Activated CD8-positive, alpha-beta memory T cell treated with anti-CD3 and anti-CD28 coated beads, Interleukin-2, amount 10 ng/mL, durations not matched to agents 7 days and 5 days (primary cell): ENCODE results near the gene UGT1A3. TPM values are rescaled to one million over a fixed set of nuclear protein-coding genes. Genes with fewer than 3 reads are reported as not detected.

Experiments used
- ATAC-seq: fragments of 150-1000 bp; cut with Tn5 transposase; one replicate; pipeline ENCODE4 v1.10.0; 2021; ENCODE audit warnings: moderate library complexity
- CTCF ChIA-PET: fragments of 350-600 bp; sonication (Branson Sonifier 250); formaldehyde crosslinking; loops from one replicate; lab custom pipeline; 2021; ENCODE audit warnings: antibody characterized with exemption; lab: Charles Lee
- DNase-seq: peaks from one replicate; pipeline ENCODE4 v3.0.0-alpha.2; 2020
- H3K27ac Mint-ChIP-seq: one replicate; pipeline ENCODE4 v1.8.0; 2021; ENCODE audit warnings: mild to moderate bottlenecking, mixed read lengths
- H3K27me3 Mint-ChIP-seq: one replicate; pipeline ENCODE4 v1.8.0; 2021; ENCODE audit warnings: mixed read lengths
- H3K36me3 Mint-ChIP-seq: one replicate; pipeline ENCODE4 v1.8.0; 2021; ENCODE audit warnings: mild to moderate bottlenecking, mixed read lengths
- H3K4me1 Mint-ChIP-seq: one replicate; pipeline ENCODE4 v1.8.0; 2021; ENCODE audit warnings: mixed read lengths
- H3K4me3 Mint-ChIP-seq: one replicate; pipeline ENCODE4 v1.8.0; 2021; ENCODE audit warnings: mild to moderate bottlenecking, moderate library complexity, mixed read lengths
- H3K9me3 Mint-ChIP-seq: one replicate; pipeline ENCODE4 v1.8.0; 2022; ENCODE audit warnings: low read depth, mixed read lengths
- total RNA-seq, 2 experiments: library from RNA; stranded (reverse); gene quantifications; one replicate each; pipeline ENCODE4 v1.2.3, GENCODE V29; 2021

Gene UGT1A3
- total RNA-seq, 2 experiments from 2014 or later = not detected

- ATAC-seq = no peak
- H3K4me1 Mint-ChIP-seq = peaks cover 12% of the 10 kb centered on the region
- H3K4me3 Mint-ChIP-seq = no peak overlapping the region
- CTCF ChIA-PET = no interaction called here
- H3K36me3 Mint-ChIP-seq = no peaks in the 10 kb centered on the region
- no peaks in the 10 kb centered on the region for H3K9me3 Mint-ChIP-seq
- peaks cover 2% of the 10 kb centered on the region for H3K27me3 Mint-ChIP-seq
- no peak overlapping the region for H3K27ac Mint-ChIP-seq
- no peak for DNase-seq
Observed at GRCh38 chr2:233799716-233800115, 70.9 kb downstream of the UGT1A3 start.

- no peak for ATAC-seq
- peaks cover 12% of the 10 kb centered on the region for H3K4me1 Mint-ChIP-seq
- no peak overlapping the region for H3K4me3 Mint-ChIP-seq
- no peaks in the 10 kb centered on the region for H3K9me3 Mint-ChIP-seq
- H3K36me3 Mint-ChIP-seq = no peaks in the 10 kb centered on the region
- peaks cover 7% of the 10 kb centered on the region for H3K27me3 Mint-ChIP-seq
- peak; percentile 31 for DNase-seq
- CTCF ChIA-PET = no interaction called here
- no peak overlapping the region for H3K27ac Mint-ChIP-seq
Observed at GRCh38 chr2:233800208-233800607, 71.4 kb downstream of the UGT1A3 start.

- Mint-ChIP-seq H3K4me1 (peaks cover 12% of the 10 kb centered on the region), H3K9me3 (no peaks in the 10 kb centered on the region), H3K27me3 (peaks cover 17% of the 10 kb centered on the region), H3K4me3 (no peak overlapping the region), H3K36me3 (no peaks in the 10 kb centered on the region), H3K27ac (no peak overlapping the region)
- peak; percentile 76 for ATAC-seq
- peak; percentile 59 for DNase-seq
- CTCF ChIA-PET = no interaction called here
Observed at GRCh38 chr2:233801357-233802131, 72.7 kb downstream of the UGT1A3 start.

- Mint-ChIP-seq H3K27me3 (peaks cover 17% of the 10 kb centered on the region), H3K27ac (no peak overlapping the region), H3K4me1 (peaks cover 12% of the 10 kb centered on the region), H3K36me3 (no peaks in the 10 kb centered on the region), H3K4me3 (no peak overlapping the region), H3K9me3 (no peaks in the 10 kb centered on the region)
- DNase-seq = no peak
- no peak for ATAC-seq
- CTCF ChIA-PET = no interaction called here
Observed at GRCh38 chr2:233802132-233802815, 73.4 kb downstream of the UGT1A3 start.

DNA sequence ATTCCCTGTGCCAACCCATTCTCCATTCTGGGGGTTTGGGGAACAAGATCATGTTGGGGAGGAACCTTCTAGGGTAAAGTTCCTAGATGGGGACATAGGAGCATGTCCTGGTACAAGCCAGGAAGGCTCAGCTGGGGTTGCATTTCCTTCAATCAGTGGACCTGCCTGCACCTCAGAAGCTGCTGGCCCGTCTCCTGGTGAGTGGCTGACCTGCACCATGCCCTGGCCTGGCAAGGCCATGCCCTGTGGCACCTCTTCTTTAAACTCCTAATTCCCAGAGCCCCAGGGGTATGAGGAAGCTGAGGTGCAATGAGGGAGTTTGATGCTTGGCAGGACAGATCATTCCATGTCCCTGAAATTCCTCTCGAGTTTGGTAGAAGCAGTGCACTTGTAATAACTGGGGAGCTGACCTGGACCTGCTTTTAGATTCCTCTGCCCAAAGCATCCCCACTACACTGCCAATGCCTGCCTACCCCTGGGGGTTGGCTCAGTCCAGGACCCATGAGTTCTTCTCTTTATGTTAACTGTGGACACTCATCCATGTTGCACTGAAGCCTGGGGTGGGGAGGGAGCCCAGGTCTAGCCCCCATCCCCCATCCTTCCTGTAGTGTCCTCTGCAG is 74.6 kb downstream of the UGT1A3 start:
- H3K36me3 Mint-ChIP-seq = no peaks in the 10 kb centered on the region
- peaks cover 12% of the 10 kb centered on the region for H3K4me1 Mint-ChIP-seq
- peaks cover 21% of the 10 kb centered on the region for H3K27me3 Mint-ChIP-seq
- DNase-seq = peak; percentile 22
- CTCF ChIA-PET = no interaction called here
- H3K4me3 Mint-ChIP-seq = no peak overlapping the region
- no peaks in the 10 kb centered on the region for H3K9me3 Mint-ChIP-seq
- H3K27ac Mint-ChIP-seq = no peak overlapping the region
- ATAC-seq = no peak

DNA sequence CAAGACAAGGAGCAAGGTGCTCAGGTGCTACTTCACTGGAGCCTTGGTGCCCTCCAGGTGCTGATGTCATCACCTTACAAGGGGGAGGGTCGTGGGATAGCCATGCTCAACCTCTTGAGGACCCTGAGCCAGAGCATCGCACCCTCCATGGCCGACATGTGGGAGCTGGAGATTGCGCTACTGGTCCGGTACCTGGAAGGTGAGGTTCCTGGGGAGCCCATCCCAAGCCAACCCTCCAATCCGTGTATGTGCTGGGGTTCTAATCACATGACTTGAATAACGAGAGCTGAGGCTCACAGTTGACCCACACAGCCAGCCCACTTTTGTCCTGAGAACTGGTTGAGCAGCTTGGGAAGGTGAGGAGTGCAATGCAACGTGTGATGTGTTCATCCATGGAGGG is 75.2 kb downstream of the UGT1A3 start:
- ATAC-seq (no peak), DNase-seq (peak; percentile 25)
- no peak overlapping the region for H3K4me3 Mint-ChIP-seq
- H3K9me3 Mint-ChIP-seq = no peaks in the 10 kb centered on the region
- H3K36me3 Mint-ChIP-seq = no peaks in the 10 kb centered on the region
- H3K27ac Mint-ChIP-seq = no peak overlapping the region
- CTCF ChIA-PET = no interaction called here
- H3K27me3 Mint-ChIP-seq = peaks cover 23% of the 10 kb centered on the region
- H3K4me1 Mint-ChIP-seq = peaks cover 12% of the 10 kb centered on the region

DNA sequence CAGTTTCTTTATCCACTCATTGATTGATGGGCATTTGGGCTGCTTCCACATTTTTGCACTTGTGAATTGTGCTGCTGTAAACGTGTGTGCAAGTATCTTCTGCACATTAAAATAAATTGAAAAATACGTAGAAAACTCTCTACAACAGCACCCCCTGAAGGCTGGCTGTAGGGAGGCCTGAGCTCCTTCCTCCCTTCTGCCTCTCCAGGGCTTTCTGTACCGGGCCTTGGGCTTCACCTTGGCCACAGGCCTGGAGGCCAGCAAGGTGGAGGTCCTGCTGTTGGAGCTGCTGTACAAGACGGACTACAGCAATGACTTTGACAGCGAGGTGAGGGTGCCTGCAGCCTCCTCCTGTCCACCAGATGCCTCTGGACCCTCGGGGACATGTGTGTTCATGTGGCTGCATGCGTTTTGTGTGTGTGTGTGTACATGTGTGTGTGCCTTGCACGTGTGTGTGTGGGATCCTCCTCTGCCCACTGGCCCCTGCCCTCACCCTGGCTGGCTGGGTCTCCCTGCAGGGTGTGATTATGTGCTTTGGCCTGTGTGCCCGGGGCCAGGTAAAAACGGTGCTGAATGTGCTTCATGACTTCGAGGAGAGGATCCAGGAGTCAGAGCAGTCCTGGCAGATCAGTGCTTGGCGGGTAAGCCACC is 78.5 kb downstream of the UGT1A3 start:
- DNase-seq = peak; percentile 31
- no peak overlapping the region for H3K27ac Mint-ChIP-seq
- CTCF ChIA-PET = no interaction called here

DNA sequence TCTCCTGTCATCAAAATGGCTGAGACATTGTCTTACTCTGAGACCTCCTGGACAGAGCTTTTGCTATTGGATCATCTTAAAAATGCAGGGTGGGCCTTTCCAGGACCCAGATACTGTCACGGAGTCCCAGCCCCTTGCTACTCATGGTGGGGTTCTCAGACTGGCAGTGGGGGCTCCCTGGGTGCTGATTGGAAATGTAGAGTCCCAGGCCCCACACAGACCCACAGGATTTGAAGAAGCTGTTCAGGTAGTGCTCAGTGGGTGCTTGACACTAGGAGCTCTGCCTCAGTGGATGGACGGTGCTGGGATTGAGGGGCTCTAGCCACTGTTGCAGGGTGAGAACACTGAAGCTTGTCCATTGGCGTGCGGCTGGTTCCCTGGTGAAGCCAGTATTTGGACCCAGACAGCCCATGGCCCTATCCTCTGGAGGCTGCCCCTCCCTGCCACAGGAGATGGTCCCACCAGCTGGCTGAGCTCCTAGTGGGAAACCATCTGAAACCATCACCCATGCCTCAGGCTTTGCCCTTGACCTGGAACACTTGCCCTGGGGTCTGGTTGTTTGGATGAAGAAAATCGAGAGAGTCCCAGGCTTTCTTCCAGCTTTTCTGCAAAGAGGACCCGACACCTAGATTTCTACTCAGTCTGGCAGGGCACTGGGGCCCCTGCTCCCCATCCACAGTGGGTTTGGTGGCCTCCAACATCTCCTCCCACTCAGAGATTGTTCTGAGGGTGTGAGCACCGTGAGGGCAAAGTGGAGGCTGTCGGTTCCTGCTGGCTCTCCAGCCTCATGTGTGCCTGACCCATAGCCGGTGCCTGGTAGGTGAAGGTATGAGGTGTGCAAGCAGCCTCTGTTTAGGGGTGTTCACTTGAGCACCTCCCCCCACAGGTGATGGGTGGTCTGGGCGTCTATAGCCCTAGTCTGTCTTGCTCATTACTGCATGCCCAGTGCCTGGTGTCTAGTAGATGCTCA is 79.4 kb downstream of the UGT1A3 start:
- H3K4me3 Mint-ChIP-seq = no peak overlapping the region
- H3K27me3 Mint-ChIP-seq = peaks cover 32% of the 10 kb centered on the region
- H3K4me1 Mint-ChIP-seq = no peaks in the 10 kb centered on the region
- DNase-seq = peak; percentile 26
- CTCF ChIA-PET = no interaction called here
- ATAC-seq = no peak
- no peaks in the 10 kb centered on the region for H3K36me3 Mint-ChIP-seq
- no peaks in the 10 kb centered on the region for H3K9me3 Mint-ChIP-seq
- no peak overlapping the region for H3K27ac Mint-ChIP-seq

More for the DNA sequence above, 78.5 kb downstream of the UGT1A3 start:
- no peak for ATAC-seq
- H3K36me3 Mint-ChIP-seq = no peaks in the 10 kb centered on the region
- H3K27me3 Mint-ChIP-seq = peaks cover 32% of the 10 kb centered on the region
- no peak overlapping the region for H3K4me3 Mint-ChIP-seq
- no peaks in the 10 kb centered on the region for H3K4me1 Mint-ChIP-seq
- no peaks in the 10 kb centered on the region for H3K9me3 Mint-ChIP-seq

DNA sequence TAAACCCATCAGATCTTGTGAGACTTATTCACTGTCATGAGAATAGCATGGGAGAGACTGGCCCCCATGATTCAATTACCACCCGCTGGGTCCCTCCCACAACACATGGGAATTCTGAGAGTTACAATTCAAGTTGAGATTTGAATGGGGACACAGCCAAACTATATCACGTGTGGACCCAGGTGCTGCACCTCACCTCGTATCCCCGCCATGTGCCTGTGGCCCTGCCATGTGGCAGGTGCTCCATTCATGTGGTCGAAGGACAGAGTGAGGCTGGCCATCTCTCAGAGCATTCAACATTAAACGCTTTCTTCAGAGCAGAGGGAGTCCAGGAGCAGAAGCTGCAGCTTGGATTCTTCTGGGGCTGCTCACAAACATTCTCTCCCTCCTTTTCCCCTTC is 81.5 kb downstream of the UGT1A3 start:
- H3K4me1 Mint-ChIP-seq = no peaks in the 10 kb centered on the region
- no peaks in the 10 kb centered on the region for H3K9me3 Mint-ChIP-seq

GRCh38 chr2:233811087-233811486 is 82.2 kb downstream of the UGT1A3 start:
- ATAC-seq (no peak), DNase-seq (no peak)
- Mint-ChIP-seq H3K4me1 (no peaks in the 10 kb centered on the region), H3K27ac (no peak overlapping the region), H3K4me3 (no peak overlapping the region), H3K9me3 (no peaks in the 10 kb centered on the region), H3K27me3 (peaks cover 35% of the 10 kb centered on the region), H3K36me3 (no peaks in the 10 kb centered on the region)
- CTCF ChIA-PET = no interaction called here

More for the DNA sequence above, 81.5 kb downstream of the UGT1A3 start:
- DNase-seq (no peak), ATAC-seq (no peak)
- H3K4me3 Mint-ChIP-seq = no peak overlapping the region
- no peaks in the 10 kb centered on the region for H3K36me3 Mint-ChIP-seq
- H3K27me3 Mint-ChIP-seq = peaks cover 37% of the 10 kb centered on the region
- H3K27ac Mint-ChIP-seq = no peak overlapping the region
- CTCF ChIA-PET = no interaction called here

GRCh38 chr2:233811732-233812131 is 82.9 kb downstream of the UGT1A3 start:
- no peaks in the 10 kb centered on the region for H3K36me3 Mint-ChIP-seq
- ATAC-seq (no peak), DNase-seq (no peak)
- no peaks in the 10 kb centered on the region for H3K9me3 Mint-ChIP-seq
- no peaks in the 10 kb centered on the region for H3K4me1 Mint-ChIP-seq
- H3K4me3 Mint-ChIP-seq = no peak overlapping the region
- H3K27me3 Mint-ChIP-seq = peaks cover 36% of the 10 kb centered on the region
- CTCF ChIA-PET = no interaction called here
- H3K27ac Mint-ChIP-seq = no peak overlapping the region

- Mint-ChIP-seq H3K27me3 (peaks cover 32% of the 10 kb centered on the region), H3K27ac (no peak overlapping the region), H3K4me1 (no peaks in the 10 kb centered on the region), H3K36me3 (no peaks in the 10 kb centered on the region), H3K4me3 (no peak overlapping the region), H3K9me3 (no peaks in the 10 kb centered on the region)
- CTCF ChIA-PET = no interaction called here
- ATAC-seq = no peak
- DNase-seq = no peak
Observed at GRCh38 chr2:233813236-233814055, 84.6 kb downstream of the UGT1A3 start.
